HG02610 (cell line): ENCODE measurements around the gene MYO9A.
"Not testable (repeated sequence)": the region's sequence is repeated elsewhere in the genome, so short reads cannot be mapped to it uniquely, and the experiment has no call there.

Experiments
- ATAC-seq: cut with Tn5 transposase; IDR thresholded peaks from one replicate; pipeline ENCODE4 v1.9.1; 2021; ENCODE audit warnings: mild to moderate bottlenecking, moderate library complexity; ENCODE audit not compliant: unreplicated experiment

MYO9A gene

GRCh38 chr15:72044956-72045355 lies 73.0 kb downstream of the MYO9A start:
- ATAC-seq = no peak

DNA sequence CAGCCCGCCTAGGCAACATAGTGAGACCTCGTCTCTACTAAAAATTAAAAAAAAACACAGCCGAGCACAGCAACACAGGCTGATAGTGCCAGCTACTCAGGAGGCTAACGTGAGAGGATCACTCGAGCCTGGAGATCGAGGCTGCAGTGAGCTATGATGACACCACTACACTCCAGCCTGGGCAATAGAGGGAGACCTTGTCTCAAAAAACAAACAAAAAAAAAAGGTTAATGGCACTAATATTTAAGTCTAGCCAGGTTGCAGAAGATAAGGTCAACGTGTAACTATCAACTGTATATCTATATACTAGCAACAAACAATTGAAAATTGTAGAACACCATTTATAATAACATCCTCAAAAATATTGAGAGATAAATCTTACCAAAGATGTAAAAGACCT lies 75.1 kb downstream of the MYO9A start:
- no peak for ATAC-seq

GRCh38 chr15:72042054-72042453 lies 75.9 kb downstream of the MYO9A start:
- ATAC-seq = no peak

GRCh38 chr15:72037321-72037720 lies 80.6 kb downstream of the MYO9A start:
- no peak for ATAC-seq

DNA sequence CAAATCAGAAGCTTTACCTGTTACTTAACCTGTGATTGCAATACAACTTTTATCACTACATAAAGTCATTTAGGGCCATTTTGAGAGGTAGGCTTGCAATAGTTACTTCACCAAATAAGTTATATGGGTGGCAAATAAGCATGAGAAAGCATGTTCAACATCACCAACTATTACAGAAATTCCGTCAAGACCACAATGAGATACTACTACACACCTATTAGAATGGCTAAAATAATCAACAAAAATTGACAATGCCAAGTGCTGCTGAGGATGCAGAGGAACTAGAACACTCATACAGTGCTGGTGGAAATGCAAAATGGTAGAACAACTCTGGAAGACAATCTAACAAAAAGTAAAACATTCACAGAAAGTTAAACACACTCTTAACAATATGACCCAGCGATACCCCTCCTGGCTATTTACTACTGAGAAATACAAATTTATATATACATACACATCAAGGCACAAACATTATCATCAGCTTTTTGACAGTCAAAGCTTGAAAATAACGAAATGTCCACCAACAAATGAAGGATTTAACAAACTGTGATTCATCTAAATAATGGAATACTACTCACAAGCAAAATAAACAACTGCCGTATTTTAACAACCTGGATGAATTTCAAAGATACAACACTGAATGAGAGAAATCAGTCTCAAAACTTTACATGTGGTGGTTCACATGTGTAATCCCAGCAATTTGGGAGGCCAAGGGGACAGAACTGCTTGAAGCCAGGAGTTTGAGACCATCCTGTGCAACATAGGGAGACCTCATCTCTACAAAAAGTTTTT lies 82.9 kb downstream of the MYO9A start:
- ATAC-seq = no peak

DNA sequence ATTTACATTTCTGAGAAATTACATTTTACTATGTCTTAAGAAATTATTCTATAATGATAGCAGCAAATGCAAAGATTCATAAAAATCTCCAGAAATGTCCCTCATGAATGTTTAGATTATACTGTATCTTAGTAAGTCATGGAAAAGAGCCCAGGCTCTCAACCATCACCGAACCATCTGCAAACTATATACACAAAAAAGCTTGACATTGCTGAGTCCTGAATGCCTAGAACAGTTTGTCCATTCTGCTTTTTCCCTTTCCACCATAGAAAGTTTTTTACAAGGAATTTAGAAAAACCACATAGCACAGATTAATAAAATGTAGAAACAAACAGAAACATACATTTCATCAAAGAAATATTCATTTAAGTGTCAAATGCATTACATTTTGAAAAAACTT lies 83.6 kb downstream of the MYO9A start:
- ATAC-seq = no peak

DNA sequence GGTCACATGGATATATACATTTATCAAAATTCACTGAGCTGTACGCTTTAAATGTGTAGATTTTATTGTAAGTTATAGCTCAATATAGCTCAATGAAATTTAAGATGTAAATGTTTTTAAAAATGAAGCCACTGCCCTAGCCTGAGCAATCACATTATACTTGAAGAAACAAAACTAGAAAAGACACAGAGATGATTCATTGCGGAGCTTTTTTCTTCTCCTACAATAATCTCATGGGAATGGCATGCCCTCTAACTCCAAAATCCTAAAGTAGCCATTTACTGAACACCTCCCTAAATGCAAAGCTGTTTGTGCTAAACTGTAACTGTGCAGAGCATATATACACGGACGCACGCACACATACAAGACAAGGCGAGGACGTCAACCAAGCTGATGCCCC lies 84.2 kb downstream of the MYO9A start:
- ATAC-seq = no peak

- ATAC-seq = no peak
These were observed 84.7 kb downstream of the MYO9A start for GRCh38 chr15:72033285-72033684.

- ATAC-seq = no peak
These were observed 96.3 kb downstream of the MYO9A start for GRCh38 chr15:72021604-72022003.

- no peak for ATAC-seq
These were observed 97.2 kb downstream of the MYO9A start for GRCh38 chr15:72020799-72021198.

DNA sequence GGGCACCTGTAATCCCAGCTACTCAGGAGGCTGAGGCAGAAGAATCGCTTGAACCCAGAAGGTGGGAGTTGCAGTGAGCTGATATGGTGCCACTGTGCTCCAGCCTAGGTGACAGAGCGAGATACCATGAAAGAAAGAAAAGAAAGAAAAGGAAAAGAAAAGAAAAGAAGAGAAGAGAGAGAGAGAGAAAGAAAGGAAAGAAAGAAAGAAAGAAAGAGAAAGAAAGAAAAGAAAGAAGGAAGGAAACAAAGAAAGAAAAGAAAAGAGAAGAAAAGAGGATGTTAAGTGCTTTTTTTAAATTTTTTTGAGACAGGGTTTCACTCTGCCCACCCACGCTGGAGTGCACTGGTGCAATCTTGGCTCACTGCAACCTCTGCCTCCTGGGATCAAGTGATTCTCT lies 103.4 kb downstream of the MYO9A start:
- ATAC-seq = not testable (repeated sequence)

GRCh38 chr15:72013703-72014102 lies 104.2 kb downstream of the MYO9A start:
- ATAC-seq = no peak

DNA sequence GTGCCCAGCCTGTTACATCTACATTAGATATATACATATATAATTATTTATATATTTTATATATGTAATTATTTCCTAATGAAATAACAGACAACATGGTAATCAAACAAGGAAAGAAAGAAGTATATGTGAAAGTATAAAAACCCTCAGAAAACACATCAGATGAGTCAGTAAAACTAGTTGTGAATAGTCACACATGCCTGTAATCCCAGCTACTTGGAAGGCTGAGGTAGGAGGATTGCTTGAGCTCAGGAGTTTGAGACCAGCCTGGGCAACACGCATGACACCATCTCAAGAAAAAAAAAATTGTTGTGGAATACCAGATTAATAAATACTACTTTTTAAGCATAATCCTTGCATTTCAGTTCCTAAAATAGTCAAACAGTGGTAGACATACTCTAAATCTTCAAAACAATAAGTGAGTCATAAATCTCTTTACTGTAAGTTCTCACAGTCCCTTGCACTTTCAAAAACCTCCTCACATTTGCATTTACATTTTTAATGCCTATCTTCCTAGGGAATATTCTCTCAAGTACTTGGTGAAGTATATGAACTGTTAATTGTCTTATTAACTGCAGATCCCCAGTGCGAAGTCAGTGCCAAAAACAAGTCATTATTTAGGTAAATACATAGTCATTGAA lies 106.5 kb downstream of the MYO9A start:
- ATAC-seq = no peak

DNA sequence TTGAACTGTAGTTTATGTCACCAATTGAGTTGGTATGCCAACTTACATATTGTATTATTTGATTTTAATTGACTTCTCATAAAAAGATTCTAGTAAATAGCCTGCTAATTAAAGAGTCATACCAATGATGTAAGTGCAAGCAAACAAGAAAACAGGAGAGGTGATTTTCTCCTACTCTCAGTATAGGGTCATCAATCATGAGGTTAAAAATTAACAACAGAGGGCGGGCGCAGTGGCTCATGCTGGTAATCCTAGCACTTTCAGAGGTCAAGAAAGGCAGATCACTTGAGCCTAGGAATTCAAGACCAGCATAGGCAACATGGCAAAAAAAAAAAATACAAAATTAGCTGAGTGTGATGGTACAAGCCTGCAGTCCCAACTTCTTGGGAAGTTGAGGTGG lies 108.7 kb downstream of the MYO9A start:
- ATAC-seq = no peak

GRCh38 chr15:72006382-72006781 lies 111.6 kb downstream of the MYO9A start:
- no peak for ATAC-seq

DNA sequence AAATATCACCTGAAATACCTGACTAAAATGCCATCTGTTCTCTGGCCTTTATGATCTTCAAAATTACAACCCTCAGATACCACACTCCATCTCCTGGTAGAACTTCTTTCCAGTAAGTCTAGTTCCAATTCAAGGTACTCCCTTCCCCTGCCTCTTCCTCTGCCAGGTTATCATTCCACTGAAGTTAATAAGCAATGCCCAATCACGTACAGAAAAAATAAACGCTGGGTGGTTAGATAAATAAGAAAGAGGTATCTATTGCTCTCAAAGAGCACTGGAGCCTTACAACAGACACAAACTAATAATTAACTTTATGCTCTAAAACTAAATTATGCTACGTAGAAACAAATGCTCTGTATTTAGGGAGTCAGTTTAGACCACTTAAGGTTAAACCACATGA lies 112.5 kb downstream of the MYO9A start:
- ATAC-seq = no peak

GRCh38 chr15:71999807-72000206 lies 118.1 kb downstream of the MYO9A start:
- ATAC-seq = no peak

GRCh38 chr15:71998717-71999116 lies 119.2 kb downstream of the MYO9A start:
- not testable (repeated sequence) for ATAC-seq

- ATAC-seq = no peak
These were observed 120.3 kb downstream of the MYO9A start for GRCh38 chr15:71997691-71998090.

DNA sequence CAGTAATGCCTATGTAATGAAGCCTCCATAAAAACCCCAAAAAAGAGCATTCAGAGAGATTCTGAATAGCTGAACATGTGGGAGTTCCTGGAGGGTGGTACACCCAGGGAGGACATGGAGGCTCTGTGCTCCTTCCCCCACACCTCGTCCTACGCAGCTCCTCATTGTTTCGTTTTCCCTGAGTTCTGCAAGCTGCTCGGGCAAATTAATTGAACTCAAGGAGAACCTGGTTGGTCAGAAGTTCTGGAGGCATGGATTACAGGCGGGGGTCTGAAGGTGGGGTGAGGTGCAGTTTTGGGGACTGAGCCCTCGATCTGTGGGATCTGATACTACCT lies 142.2 kb downstream of the MYO9A start:
- ATAC-seq = no peak

GRCh38 chr15:71974211-71974610 lies 143.7 kb downstream of the MYO9A start:
- ATAC-seq = no peak

DNA sequence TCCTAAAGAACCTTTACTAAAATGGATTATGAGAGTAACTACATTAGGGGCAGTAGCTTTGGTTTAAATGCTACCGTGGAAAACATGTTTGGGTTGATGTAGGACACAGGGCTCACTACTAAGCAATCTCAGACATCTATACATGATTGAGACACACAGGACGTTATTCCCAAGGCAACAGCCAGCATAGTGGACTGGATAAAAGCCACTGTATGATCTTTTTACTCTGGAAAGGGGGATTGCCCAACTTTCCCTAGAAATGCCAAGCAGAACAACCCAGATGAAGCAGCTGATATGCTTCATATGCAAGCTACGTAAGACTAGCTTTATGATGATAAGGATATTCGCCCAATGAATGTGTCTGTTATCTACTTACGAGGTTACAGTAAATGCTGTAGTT lies 144.6 kb downstream of the MYO9A start:
- no peak for ATAC-seq

GRCh38 chr15:71971905-71972304 lies 146.0 kb downstream of the MYO9A start:
- no peak for ATAC-seq
